Mucosa of gallbladder (tissue), 1 donor: ENCODE data around the gene OSBPL2. TPM values are rescaled to one million over a fixed set of nuclear protein-coding genes. Genes with fewer than 3 reads are reported as not detected.

Source experiments
- DNase-seq: peaks from one replicate; pipeline ENCODE4 v3.0.0-alpha.2; 2020; ENCODE audit warnings: low spot score
- total RNA-seq: library from RNA; stranded (reverse); gene quantifications from one replicate; pipeline ENCODE4 v1.2.1, GENCODE V29; 2021
- donor health status: DM: no; HTN: no; CAD: no.

OSBPL2 gene
- total RNA-seq, 1 donor from 2014 or later, result 85.3 TPM

- DNase-seq, result no peak
Observed at GRCh38 chr20:62313021-62313420, 74.7 kb downstream of the OSBPL2 start.

GRCh38 chr20:62313460-62314338, 75.4 kb downstream of the OSBPL2 start:
- no peak for DNase-seq

- DNase-seq, result no peak
Observed at GRCh38 chr20:62314339-62314638, 76.0 kb downstream of the OSBPL2 start.

GRCh38 chr20:62314711-62315302, 76.5 kb downstream of the OSBPL2 start:
- no peak for DNase-seq

GRCh38 chr20:62315773-62316172, 77.5 kb downstream of the OSBPL2 start:
- DNase-seq, result no peak

GRCh38 chr20:62316331-62317166, 78.2 kb downstream of the OSBPL2 start:
- no peak for DNase-seq

- no peak for DNase-seq
Observed at GRCh38 chr20:62317167-62317655, 78.9 kb downstream of the OSBPL2 start.

GRCh38 chr20:62318400-62319345, 80.4 kb downstream of the OSBPL2 start:
- DNase-seq, result no peak

GRCh38 chr20:62319346-62319909, 81.1 kb downstream of the OSBPL2 start:
- DNase-seq, result no peak

GRCh38 chr20:62320581-62321354, 82.4 kb downstream of the OSBPL2 start:
- no peak for DNase-seq

GRCh38 chr20:62321521-62321948, 83.2 kb downstream of the OSBPL2 start:
- no peak for DNase-seq

- no peak for DNase-seq
Observed at GRCh38 chr20:62321975-62322374, 83.7 kb downstream of the OSBPL2 start.

- DNase-seq, result no peak
Observed at GRCh38 chr20:62322492-62323041, 84.2 kb downstream of the OSBPL2 start.

- DNase-seq, result no peak
Observed at GRCh38 chr20:62323146-62323979, 85.0 kb downstream of the OSBPL2 start.

- DNase-seq, result no peak
Observed at GRCh38 chr20:62323980-62324906, 85.9 kb downstream of the OSBPL2 start.

GRCh38 chr20:62325172-62325905, 87.0 kb downstream of the OSBPL2 start:
- DNase-seq, result no peak

GRCh38 chr20:62326559-62326958, 88.2 kb downstream of the OSBPL2 start:
- DNase-seq, result no peak
